ENCODE measurements around the gene VSTM5.
"Not testable (repeated sequence)": the region's sequence is repeated elsewhere in the genome, so short reads cannot be mapped to it uniquely, and the experiment has no call there.

The VSTM5 gene, protein sequence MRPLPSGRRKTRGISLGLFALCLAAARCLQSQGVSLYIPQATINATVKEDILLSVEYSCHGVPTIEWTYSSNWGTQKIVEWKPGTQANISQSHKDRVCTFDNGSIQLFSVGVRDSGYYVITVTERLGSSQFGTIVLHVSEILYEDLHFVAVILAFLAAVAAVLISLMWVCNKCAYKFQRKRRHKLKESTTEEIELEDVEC

GRCh38 chr11:93850594-93851018 lies at the start of gene VSTM5:
TSS of gene VSTM5 (minus strand) at chr11:93850618. CDS start at chr11:93850502, 116 bp downstream.
- no peak for DNase-seq

GRCh38 chr11:93895106-93895862 lies 44.9 kb upstream of the VSTM5 start:
- peak; percentile 4 for DNase-seq

GRCh38 chr11:93890391-93891051 lies 40.1 kb upstream of the VSTM5 start:
- DNase-seq: no peak

- DNase-seq: no peak
Measured at GRCh38 chr11:93887111-93887510, 36.7 kb upstream of the VSTM5 start.

GRCh38 chr11:93879114-93879513 lies 28.7 kb upstream of the VSTM5 start:
- DNase-seq: not testable (repeated sequence)

- no peak for DNase-seq
Measured at GRCh38 chr11:93875637-93876036, 25.2 kb upstream of the VSTM5 start.

- DNase-seq: no peak
Measured at GRCh38 chr11:93871526-93871925, 21.1 kb upstream of the VSTM5 start.

DNA sequence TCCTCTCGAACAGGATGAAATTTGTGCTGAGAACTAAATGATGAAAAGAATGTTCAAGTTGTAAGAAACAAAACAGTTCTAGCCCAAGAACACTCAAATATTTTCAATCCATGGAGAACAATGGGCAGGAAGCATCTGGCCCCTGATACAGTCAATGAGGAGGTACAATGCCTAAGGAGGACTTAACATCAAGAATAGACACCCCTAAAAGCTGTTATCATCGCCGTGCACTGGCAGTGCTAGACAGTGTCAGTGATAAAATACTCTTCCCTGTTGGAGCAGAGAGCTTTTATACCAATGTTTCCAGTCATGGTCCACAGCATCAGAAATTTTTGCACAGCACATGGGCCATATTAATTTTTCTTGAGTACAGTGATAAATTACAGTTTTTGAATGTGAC lies 20.2 kb upstream of the VSTM5 start:
- no peak for DNase-seq

- no peak for DNase-seq
Measured at GRCh38 chr11:93869830-93870229, 19.4 kb upstream of the VSTM5 start.

- not testable (repeated sequence) for DNase-seq
Measured at GRCh38 chr11:93868404-93868803, 18.0 kb upstream of the VSTM5 start.

GRCh38 chr11:93861808-93862207 lies 11.4 kb upstream of the VSTM5 start:
- no peak for DNase-seq

DNA sequence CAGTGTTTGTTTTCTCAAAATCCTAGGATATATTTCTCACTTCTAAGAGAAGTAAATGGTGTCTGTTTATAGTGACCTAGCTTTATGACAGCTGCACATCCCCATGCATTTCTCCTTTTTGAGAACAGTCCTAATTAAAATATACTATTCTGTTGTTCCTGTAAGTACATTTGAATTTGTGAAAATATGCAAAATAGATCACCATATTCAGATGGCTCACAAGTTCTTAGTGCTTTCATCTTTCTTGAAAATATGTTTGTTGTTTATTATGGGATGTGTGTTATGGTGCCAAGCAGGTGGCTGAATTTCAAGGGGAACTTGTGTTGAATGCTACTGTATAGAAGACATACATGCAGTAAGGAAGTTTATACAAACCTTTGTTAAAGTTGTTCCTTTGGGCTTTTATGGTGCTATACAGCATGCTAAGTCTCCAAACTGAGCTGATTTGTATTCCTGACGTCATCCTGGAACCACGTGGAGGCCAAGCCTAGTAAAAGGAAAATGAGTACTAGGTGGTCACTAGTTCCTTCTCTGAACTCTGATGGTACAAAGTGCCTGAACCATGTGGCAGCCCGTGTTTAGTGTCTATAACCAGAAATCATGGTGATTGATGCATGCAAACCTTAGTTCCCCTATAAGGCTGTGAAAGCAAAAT lies 7.8 kb upstream of the VSTM5 start:
- no peak for DNase-seq

- no peak for DNase-seq
Measured at GRCh38 chr11:93857413-93858120, 7.1 kb upstream of the VSTM5 start.

DNA sequence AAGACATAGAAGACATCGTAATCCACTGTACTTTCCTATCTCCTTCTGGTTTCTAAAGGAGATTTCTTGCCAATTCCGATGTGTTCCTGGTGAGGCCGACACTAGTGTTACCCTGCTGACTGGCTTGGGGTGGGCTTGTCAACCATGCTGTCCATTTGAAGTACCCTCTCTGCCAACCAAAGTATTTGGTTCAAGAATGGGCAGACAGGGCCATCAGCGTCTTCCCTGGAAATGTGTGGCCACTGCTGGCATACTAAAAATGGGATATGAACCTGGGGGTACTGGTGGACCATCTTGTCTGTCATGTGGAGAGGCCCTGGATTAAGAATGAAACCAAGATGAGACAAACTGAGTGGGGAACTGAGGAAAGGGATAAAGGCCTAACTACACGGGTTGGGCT lies 1.8 kb upstream of the VSTM5 start:
- DNase-seq: no peak

GRCh38 chr11:93849751-93850593 lies 446 bp downstream of the VSTM5 start:
- DNase-seq: no peak

GRCh38 chr11:93849201-93849600 lies 1.2 kb downstream of the VSTM5 start:
- DNase-seq: no peak

DNA sequence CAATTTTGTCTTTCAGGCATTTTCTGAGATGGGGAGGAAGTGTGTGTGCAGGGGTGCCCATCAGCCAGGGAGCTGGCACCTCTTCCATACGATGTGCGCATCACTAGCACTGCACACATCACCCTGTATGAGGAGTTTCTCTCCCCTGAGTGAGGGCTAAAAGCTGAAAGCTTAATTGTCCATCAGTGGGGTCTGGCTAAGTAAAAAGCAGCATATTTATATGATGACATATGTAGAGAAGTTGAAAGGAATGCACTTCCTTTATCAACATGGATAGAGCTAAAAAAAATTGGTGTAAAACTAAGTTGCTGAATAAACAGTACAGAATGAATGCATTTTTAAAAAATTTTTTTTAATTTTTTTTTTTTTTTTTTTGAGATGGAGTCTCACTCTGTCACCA lies 4.0 kb downstream of the VSTM5 start:
- DNase-seq: no peak

DNA sequence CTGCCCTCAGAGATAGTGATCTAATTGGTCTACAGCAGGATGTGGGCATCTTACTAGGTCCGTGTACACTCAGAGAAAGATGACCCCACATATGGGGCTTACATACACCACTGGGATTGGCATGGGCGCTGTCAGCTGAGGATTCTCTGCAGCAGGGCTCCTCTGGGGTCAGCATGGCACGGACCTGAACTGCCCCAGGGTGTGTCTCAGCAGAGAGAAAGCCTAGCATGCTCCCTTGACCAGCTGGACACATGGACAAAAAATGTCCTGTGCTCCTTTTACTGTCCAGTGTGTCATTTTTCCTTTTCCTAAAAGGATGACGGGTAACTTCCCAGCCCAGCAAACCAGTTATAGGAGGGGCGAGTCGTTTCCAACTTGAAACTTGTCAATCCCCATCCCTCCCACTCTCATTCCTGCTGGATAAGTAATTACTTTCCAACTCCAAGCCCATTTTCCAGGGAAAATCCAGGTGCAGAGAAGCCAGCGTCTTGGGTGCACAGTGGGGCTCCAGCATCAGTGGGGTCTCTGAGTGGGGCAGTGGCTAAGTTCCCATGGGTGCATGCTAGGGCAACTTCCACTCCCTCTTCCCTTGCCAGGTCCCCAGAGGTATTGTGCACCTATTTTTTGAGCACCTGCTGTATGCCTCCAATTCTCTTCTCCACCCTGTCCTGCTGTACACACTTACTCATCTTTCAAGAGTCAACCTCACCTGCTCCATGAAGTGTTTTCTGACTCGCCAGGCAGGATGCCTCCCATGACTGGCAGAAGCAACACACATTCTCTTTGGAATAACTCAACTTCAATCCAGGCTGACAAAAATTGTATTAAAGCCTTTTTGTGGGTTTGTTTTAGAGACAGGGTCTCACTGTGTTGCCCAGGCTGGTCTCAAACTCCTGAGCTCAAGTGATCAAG lies 5.0 kb downstream of the VSTM5 start:
- DNase-seq: no peak

DNA sequence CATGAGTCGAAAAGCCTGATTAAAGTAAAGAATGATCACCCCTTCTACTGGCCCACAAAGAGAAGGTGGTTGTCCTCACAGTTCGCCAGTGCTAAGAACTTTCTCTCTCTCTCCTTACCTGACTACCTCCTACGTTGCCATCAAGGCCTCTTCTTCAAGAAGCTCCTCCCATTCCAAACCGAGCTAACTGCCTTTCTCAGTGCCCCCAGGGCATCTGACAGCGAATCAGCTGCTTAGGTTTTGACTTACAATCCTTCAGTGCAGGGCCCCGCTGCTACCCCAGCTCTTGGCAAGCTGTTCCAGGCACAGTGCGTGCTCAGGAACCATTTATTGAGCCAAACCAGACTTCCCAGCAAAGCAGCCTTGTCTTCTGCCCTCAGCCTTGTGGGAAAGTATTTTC lies 5.8 kb downstream of the VSTM5 start:
- DNase-seq: no peak

- no peak for DNase-seq
Measured at GRCh38 chr11:93843906-93844305, 6.5 kb downstream of the VSTM5 start.

- no peak for DNase-seq
Measured at GRCh38 chr11:93842461-93842860, 8.0 kb downstream of the VSTM5 start.

All from NCI-H1694 treated with DMSO at 0.1 percent for 48 hours (cell line).